Neural cell (in vitro differentiated cells): ENCODE results near the gene CAMK2A. TPM values are rescaled to one million over a fixed set of nuclear protein-coding genes. Genes with fewer than 3 reads are reported as not detected.

Experiments used
- H2AFZ ChIP-seq: fragments of 200-600, 300-800 bp; sonication (generic), shearing (Covaris generic); 2 replicates; pipeline ENCODE4 v1.6.0; 2014; ENCODE audit warnings: low read depth, mild to moderate bottlenecking, antibody characterized with exemption, low read length, moderate library complexity
- H3F3A ChIP-seq: fragments of 200-600 bp; shearing (Covaris generic); 2 replicates; pipeline ENCODE4 v1.6.1; 2016; ENCODE audit warnings: mild to moderate bottlenecking, moderate library complexity, mixed read lengths, antibody characterized with exemption, low read length; ENCODE audit not compliant: insufficient read depth, poor library complexity, severe bottlenecking
- H3K27ac ChIP-seq: fragments of 200-600, 300-800 bp; sonication (generic), shearing (Covaris generic); 2 replicates; pipeline ENCODE4 v1.5.1; 2014; ENCODE audit warnings: mild to moderate bottlenecking, low read length, moderate library complexity
- H3K27me3 ChIP-seq: fragments of 300-800, 200-600 bp; sonication (generic), shearing (Covaris generic); 2 replicates; pipeline ENCODE4 v1.6.0; 2014; ENCODE audit warnings: mild to moderate bottlenecking, low read depth, low read length, moderate library complexity; ENCODE audit not compliant: insufficient read depth
- H3K36me3 ChIP-seq: fragments of 300-800, 200-600 bp; sonication (generic), shearing (Covaris generic); 2 replicates; pipeline ENCODE4 v1.5.1; 2014; ENCODE audit warnings: mild to moderate bottlenecking, antibody characterized with exemption, low read length, moderate library complexity; ENCODE audit not compliant: insufficient read depth
- H3K4me2 ChIP-seq: fragments of 300-800, 200-600 bp; sonication (generic), shearing (Covaris generic); 2 replicates; pipeline ENCODE4 v1.6.0; 2014; ENCODE audit warnings: mild to moderate bottlenecking, low read length
- H3K4me3 ChIP-seq: fragments of 300-800, 200-600 bp; sonication (generic), shearing (Covaris generic); 2 replicates; pipeline ENCODE4 v1.5.1; 2014; ENCODE audit warnings: mild to moderate bottlenecking, low read length, moderate library complexity
- H3K79me2 ChIP-seq: fragments of 200-600 bp; shearing (Covaris generic); replicated peaks from 2 replicates; pipeline ENCODE4 v1.6.0; 2014; ENCODE audit warnings: mild to moderate bottlenecking, low read length, moderate library complexity; ENCODE audit not compliant: insufficient read depth
- H3K9ac ChIP-seq: fragments of 300-800, 200-600 bp; sonication (generic), shearing (Covaris generic); 2 replicates; pipeline ENCODE4 v1.6.1; 2016; ENCODE audit warnings: mild to moderate bottlenecking, low read length, mixed read lengths
- H3K9me2 ChIP-seq: fragments of 200-600 bp; shearing (Covaris generic); 2 replicates; pipeline ENCODE4 v1.6.1; 2016; ENCODE audit warnings: mild to moderate bottlenecking, low read length, mixed read lengths; ENCODE audit not compliant: insufficient read depth
- H3K9me3 ChIP-seq: fragments of 200-600, 300-800 bp; sonication (generic), shearing (Covaris generic); 2 replicates; pipeline ENCODE4 v1.6.1; 2016; ENCODE audit warnings: mild to moderate bottlenecking, mixed run types, low read length, moderate library complexity, mixed read lengths
- H4K20me1 ChIP-seq: fragments of 200-600 bp; shearing (Covaris generic); 2 replicates; pipeline ENCODE4 v1.6.1; 2016; ENCODE audit warnings: mild to moderate bottlenecking, mixed run types; ENCODE audit not compliant: insufficient read depth
- EP300 ChIP-seq: fragments of 450-650 bp; conservative IDR thresholded peaks from 2 replicates; pipeline ENCODE4 v1.6.1; 2014; ENCODE audit warnings: antibody characterized with exemption, mild to moderate bottlenecking, moderate library complexity; ENCODE audit not compliant: poor library complexity, severe bottlenecking
- EZH2 ChIP-seq: fragments of 200-600, 300-800 bp; shearing (Covaris generic), sonication (generic); IDR thresholded peaks from 2 replicates; pipeline ENCODE4 v1.6.1; 2014; ENCODE audit warnings: antibody characterized with exemption, low read length, borderline replicate concordance, mild to moderate bottlenecking; ENCODE audit not compliant: insufficient read depth, poor library complexity, severe bottlenecking
- MXI1 ChIP-seq: fragments of 450-650 bp; conservative IDR thresholded peaks from 2 replicates; pipeline ENCODE4 v1.6.1; 2014; ENCODE audit warnings: antibody characterized with exemption, mild to moderate bottlenecking; ENCODE audit not compliant: poor library complexity, severe bottlenecking
- POLR2AphosphoS5 ChIP-seq: IDR thresholded peaks from 2 replicates; pipeline ENCODE4 v1.6.1; 2012
- RAD21 ChIP-seq: fragments of 450-650 bp; conservative IDR thresholded peaks from 2 replicates; pipeline ENCODE4 v1.6.1; 2014; ENCODE audit warnings: antibody characterized with exemption, mild to moderate bottlenecking, moderate library complexity
- SMC3 ChIP-seq: fragments of 450-650 bp; conservative IDR thresholded peaks from 2 replicates; pipeline ENCODE4 v1.6.1; 2014; ENCODE audit warnings: antibody characterized with exemption, mild to moderate bottlenecking, moderate library complexity; ENCODE audit not compliant: poor library complexity
- TAF1 ChIP-seq: IDR thresholded peaks from 2 replicates; pipeline ENCODE4 v1.6.1; 2012; ENCODE audit warnings: low read depth
- polyA plus RNA-seq: library from polyadenylated mRNA; depleted of rRNA; stranded (reverse); fragments of >200 nt; gene quantifications from 2 replicates; pipeline ENCODE4 v1.2.3, GENCODE V29; 2014
- TF ChIP-seq, protein P1 (sequence below): IDR thresholded peaks from 2 replicates; pipeline ENCODE4 v1.6.1; 2012; ENCODE audit warnings: borderline replicate concordance
- TF ChIP-seq, protein P2 (sequence below): fragments of 450-650 bp; IDR thresholded peaks from 2 replicates; pipeline ENCODE4 v1.5.1; 2014; ENCODE audit warnings: antibody characterized with exemption, mild to moderate bottlenecking, moderate library complexity; ENCODE audit not compliant: poor library complexity, severe bottlenecking

Gene CAMK2A
- polyA plus RNA-seq, 1 donor from 2014 or later, result 61.7 TPM

DNA sequence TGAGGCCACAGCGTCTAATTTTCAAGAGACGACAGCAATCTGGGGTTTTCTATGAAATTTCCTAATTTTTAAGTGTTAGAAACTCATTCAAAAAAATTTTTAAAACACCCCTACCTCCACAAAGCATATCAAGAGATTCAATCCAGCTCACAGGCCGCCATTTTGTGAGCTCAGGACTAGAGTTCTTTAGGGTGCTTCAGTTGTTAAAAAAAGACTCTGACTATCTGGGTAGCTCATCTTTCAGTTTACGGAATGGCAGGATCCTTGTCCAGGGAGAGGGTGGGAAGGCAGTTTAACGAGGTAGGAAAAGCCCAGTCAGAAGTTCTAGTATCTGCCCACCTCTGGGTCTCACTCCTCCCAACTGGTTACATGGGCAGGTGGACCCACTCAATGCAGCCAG, 43.1 kb downstream of the CAMK2A start:
- H2AFZ ChIP-seq, result no peak overlapping the region

DNA sequence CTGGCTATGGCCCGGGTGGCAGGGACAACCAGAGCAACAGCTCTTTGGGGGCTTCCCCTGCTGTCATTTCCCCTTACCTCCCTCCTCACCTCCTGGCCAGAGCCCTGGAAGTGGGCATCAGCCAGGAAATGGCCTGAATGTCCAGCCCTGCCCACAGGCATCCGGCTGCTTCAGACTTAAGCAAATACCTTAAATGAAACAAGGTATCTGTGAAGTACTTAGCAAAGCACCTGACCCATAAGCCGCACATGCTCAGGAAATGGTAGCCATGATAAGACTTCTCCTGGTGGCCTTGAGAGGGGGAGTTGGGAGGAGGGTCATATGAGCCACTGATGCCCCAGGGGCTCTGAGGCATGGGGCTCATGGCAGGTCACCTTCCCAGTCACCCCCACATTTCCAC, 43.8 kb downstream of the CAMK2A start:
- H3K9ac ChIP-seq, result no peak overlapping the region
- no peaks in the 10 kb centered on the region for H3F3A ChIP-seq
- H3K9me3 ChIP-seq, result no peaks in the 10 kb centered on the region
- no peaks in the 10 kb centered on the region for H3K79me2 ChIP-seq
- no peak overlapping the region for H3K4me2 ChIP-seq
- no peak overlapping the region for H3K27ac ChIP-seq
- H3K27me3 ChIP-seq, result no peaks in the 10 kb centered on the region
- TF ChIP-seq EZH2 (no peak), MXI1 (no peak), RAD21 (no peak), TAF1 (no peak), EP300 (no peak), SMC3 (no peak), POLR2AphosphoS5 (no peak)
- TF ChIP-seq, protein P1, sequence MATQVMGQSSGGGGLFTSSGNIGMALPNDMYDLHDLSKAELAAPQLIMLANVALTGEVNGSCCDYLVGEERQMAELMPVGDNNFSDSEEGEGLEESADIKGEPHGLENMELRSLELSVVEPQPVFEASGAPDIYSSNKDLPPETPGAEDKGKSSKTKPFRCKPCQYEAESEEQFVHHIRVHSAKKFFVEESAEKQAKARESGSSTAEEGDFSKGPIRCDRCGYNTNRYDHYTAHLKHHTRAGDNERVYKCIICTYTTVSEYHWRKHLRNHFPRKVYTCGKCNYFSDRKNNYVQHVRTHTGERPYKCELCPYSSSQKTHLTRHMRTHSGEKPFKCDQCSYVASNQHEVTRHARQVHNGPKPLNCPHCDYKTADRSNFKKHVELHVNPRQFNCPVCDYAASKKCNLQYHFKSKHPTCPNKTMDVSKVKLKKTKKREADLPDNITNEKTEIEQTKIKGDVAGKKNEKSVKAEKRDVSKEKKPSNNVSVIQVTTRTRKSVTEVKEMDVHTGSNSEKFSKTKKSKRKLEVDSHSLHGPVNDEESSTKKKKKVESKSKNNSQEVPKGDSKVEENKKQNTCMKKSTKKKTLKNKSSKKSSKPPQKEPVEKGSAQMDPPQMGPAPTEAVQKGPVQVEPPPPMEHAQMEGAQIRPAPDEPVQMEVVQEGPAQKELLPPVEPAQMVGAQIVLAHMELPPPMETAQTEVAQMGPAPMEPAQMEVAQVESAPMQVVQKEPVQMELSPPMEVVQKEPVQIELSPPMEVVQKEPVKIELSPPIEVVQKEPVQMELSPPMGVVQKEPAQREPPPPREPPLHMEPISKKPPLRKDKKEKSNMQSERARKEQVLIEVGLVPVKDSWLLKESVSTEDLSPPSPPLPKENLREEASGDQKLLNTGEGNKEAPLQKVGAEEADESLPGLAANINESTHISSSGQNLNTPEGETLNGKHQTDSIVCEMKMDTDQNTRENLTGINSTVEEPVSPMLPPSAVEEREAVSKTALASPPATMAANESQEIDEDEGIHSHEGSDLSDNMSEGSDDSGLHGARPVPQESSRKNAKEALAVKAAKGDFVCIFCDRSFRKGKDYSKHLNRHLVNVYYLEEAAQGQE, result no peak
- TF ChIP-seq, protein P2, sequence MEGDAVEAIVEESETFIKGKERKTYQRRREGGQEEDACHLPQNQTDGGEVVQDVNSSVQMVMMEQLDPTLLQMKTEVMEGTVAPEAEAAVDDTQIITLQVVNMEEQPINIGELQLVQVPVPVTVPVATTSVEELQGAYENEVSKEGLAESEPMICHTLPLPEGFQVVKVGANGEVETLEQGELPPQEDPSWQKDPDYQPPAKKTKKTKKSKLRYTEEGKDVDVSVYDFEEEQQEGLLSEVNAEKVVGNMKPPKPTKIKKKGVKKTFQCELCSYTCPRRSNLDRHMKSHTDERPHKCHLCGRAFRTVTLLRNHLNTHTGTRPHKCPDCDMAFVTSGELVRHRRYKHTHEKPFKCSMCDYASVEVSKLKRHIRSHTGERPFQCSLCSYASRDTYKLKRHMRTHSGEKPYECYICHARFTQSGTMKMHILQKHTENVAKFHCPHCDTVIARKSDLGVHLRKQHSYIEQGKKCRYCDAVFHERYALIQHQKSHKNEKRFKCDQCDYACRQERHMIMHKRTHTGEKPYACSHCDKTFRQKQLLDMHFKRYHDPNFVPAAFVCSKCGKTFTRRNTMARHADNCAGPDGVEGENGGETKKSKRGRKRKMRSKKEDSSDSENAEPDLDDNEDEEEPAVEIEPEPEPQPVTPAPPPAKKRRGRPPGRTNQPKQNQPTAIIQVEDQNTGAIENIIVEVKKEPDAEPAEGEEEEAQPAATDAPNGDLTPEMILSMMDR, result no peak
- H3K9me2 ChIP-seq, result no peaks in the 10 kb centered on the region
- no peak overlapping the region for H3K4me3 ChIP-seq
- H4K20me1 ChIP-seq, result no peaks in the 10 kb centered on the region
- H3K36me3 ChIP-seq, result peaks cover 6% of the 10 kb centered on the region
- no peak overlapping the region for H2AFZ ChIP-seq

More for the DNA sequence above, 43.1 kb downstream of the CAMK2A start:
- H3K79me2 ChIP-seq, result no peaks in the 10 kb centered on the region
- H3K4me2 ChIP-seq, result no peak overlapping the region
- H3K9ac ChIP-seq, result no peak overlapping the region
- H4K20me1 ChIP-seq, result no peaks in the 10 kb centered on the region
- no peak overlapping the region for H3K4me3 ChIP-seq
- H3K27me3 ChIP-seq, result no peaks in the 10 kb centered on the region
- no peaks in the 10 kb centered on the region for H3K9me3 ChIP-seq
- no peaks in the 10 kb centered on the region for H3F3A ChIP-seq
- no peaks in the 10 kb centered on the region for H3K9me2 ChIP-seq
- no peak for TF ChIP-seq POLR2AphosphoS5
- TF ChIP-seq TAF1, result no peak
- TF ChIP-seq EZH2, result no peak
- TF ChIP-seq, protein P2, result no peak
- no peak for TF ChIP-seq MXI1
- no peak for TF ChIP-seq RAD21
- TF ChIP-seq EP300, result no peak
- TF ChIP-seq, protein P1, result no peak
- TF ChIP-seq SMC3, result no peak
- no peak overlapping the region for H3K27ac ChIP-seq
- H3K36me3 ChIP-seq, result peaks cover 6% of the 10 kb centered on the region
